ENCODE measurements around the gene NPPA.

- TF ChIP-seq POLR2A (IDR thresholded peaks at IDR 0.05) = no peak
- TF ChIP-seq CTCF (IDR thresholded peaks at IDR 0.05) = no peak
- TF ChIP-seq POLR2AphosphoS5 (IDR thresholded peaks at IDR 0.05) = no peak
These were observed 41.3 kb upstream of the NPPA start for GRCh38 chr1:11888877-11889208.
